ENCODE measurements around the gene CHL1.

The CHL1 gene

GRCh38 chr3:217948-218347 lies 21.4 kb downstream of the CHL1 start:
- no peak for TF ChIP-seq CTCF (IDR thresholded peaks at IDR 0.05; ENCODE audit: low read depth, low read length)
- no peak for DNase-seq (ENCODE audit: extremely low read depth, low read depth)

- no peak for TF ChIP-seq CTCF (IDR thresholded peaks at IDR 0.05; ENCODE audit: low read depth, low read length)
- DNase-seq (ENCODE audit: extremely low read depth, low read depth) = no peak
Observed at GRCh38 chr3:228442-229182, 32.0 kb downstream of the CHL1 start.

- DNase-seq (ENCODE audit: extremely low read depth, low read depth) = no peak
- no peak for TF ChIP-seq CTCF (IDR thresholded peaks at IDR 0.05; ENCODE audit: low read depth, low read length)
Observed at GRCh38 chr3:229183-229661, 32.7 kb downstream of the CHL1 start.

- no peak for DNase-seq (ENCODE audit: extremely low read depth, low read depth)
- no peak for TF ChIP-seq CTCF (IDR thresholded peaks at IDR 0.05; ENCODE audit: low read depth, low read length)
Observed at GRCh38 chr3:236881-237280, 40.3 kb downstream of the CHL1 start.

GRCh38 chr3:242602-243355 lies 46.2 kb downstream of the CHL1 start:
- DNase-seq (ENCODE audit: extremely low read depth, low read depth) = no peak
- no peak for TF ChIP-seq CTCF (IDR thresholded peaks at IDR 0.05; ENCODE audit: low read depth, low read length)

- DNase-seq (ENCODE audit: extremely low read depth, low read depth) = peak; percentile 5
- no peak for TF ChIP-seq CTCF (IDR thresholded peaks at IDR 0.05; ENCODE audit: low read depth, low read length)
Observed at GRCh38 chr3:243356-243725, 46.8 kb downstream of the CHL1 start.

GRCh38 chr3:244041-244440 lies 47.5 kb downstream of the CHL1 start:
- TF ChIP-seq CTCF (IDR thresholded peaks at IDR 0.05; ENCODE audit: low read depth, low read length) = no peak
- DNase-seq (ENCODE audit: extremely low read depth, low read depth) = no peak

Data from AG09319 (cell line).